Lower leg skin (tissue), 4 donors: ENCODE measurements around the gene CCNB2. TPM values are rescaled to one million over a fixed set of nuclear protein-coding genes. Genes with fewer than 3 reads are reported as not detected.

Experiments used
- DNase-seq, 2 donors: peaks; one replicate each; pipeline ENCODE4 v3.0.0-alpha.2; 2019; ENCODE audit warnings: low spot score in 2 of 2
- H3K4me3 ChIP-seq: fragments of 200-600 bp; sonication (generic); 2 replicates; pipeline ENCODE4 v1.5.1; 2017; ENCODE audit warnings: mild to moderate bottlenecking, low read depth; ENCODE audit not compliant: poor library complexity, severe bottlenecking
- POLR2A ChIP-seq, 2 donors: fragments of 450-650 bp; IDR thresholded peaks; one replicate each; pipeline ENCODE4 v1.6.1; 2016 to 2017; ENCODE audit warnings: antibody characterized with exemption in 2 of 2, mild to moderate bottlenecking in 1 of 2, moderate library complexity in 1 of 2
- WGBS, 2 donors: methylation state at CpG; one replicate each; pipeline ENCODE4 v1.1.5; 2018; 5-methylcytosine and 5-hydroxymethylcytosine counted together
- intact Hi-C: fragments of 100-400 bp; cut with DNase I; formaldehyde crosslinking; loops from one replicate; pipeline ENCODE4 v1.15.0; 2023; ENCODE audit warnings: low total_unique reads
- total RNA-seq, 4 donors: library from RNA; depleted of rRNA; stranded (reverse); fragments of >200 nt; gene quantifications; one replicate each; pipeline ENCODE4 v1.1.0, GENCODE V29; 2016
- TF ChIP-seq, protein P1 (sequence below), 3 donors: fragments of 450-650 bp; IDR thresholded peaks; one replicate each; pipeline ENCODE4 v1.5.1; 2016; ENCODE audit warnings: antibody characterized with exemption in 3 of 3, mild to moderate bottlenecking in 3 of 3, moderate library complexity in 2 of 3

CCNB2 gene
- total RNA-seq, 4 donors from 2014 or later, result 3.3 to 7.6 (median 4.5) TPM

DNA sequence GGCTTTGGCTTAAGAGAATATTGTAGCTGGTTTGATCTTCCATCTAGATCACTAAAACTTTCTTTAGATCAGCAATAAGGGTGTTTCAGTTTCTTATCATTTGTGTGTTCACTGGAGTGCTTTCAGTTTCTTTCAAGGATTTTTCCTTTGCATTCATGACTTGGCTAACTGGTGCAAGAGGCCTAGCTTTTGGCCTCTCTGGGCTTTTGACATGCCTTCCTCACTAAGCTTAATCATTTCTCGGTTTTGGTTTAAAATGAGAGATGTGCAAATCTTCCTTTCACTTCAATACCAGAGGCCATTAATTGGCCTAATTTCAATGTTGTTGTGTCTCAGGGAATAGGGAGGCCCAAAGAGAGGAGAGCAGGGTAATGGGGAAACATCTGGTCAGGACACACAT is 30.3 kb upstream of the CCNB2 start:
- H3K4me3 ChIP-seq, result no peak overlapping the region
- TF ChIP-seq POLR2A (IDR thresholded peaks at IDR 0.05), result no peak
- TF ChIP-seq, protein P1, sequence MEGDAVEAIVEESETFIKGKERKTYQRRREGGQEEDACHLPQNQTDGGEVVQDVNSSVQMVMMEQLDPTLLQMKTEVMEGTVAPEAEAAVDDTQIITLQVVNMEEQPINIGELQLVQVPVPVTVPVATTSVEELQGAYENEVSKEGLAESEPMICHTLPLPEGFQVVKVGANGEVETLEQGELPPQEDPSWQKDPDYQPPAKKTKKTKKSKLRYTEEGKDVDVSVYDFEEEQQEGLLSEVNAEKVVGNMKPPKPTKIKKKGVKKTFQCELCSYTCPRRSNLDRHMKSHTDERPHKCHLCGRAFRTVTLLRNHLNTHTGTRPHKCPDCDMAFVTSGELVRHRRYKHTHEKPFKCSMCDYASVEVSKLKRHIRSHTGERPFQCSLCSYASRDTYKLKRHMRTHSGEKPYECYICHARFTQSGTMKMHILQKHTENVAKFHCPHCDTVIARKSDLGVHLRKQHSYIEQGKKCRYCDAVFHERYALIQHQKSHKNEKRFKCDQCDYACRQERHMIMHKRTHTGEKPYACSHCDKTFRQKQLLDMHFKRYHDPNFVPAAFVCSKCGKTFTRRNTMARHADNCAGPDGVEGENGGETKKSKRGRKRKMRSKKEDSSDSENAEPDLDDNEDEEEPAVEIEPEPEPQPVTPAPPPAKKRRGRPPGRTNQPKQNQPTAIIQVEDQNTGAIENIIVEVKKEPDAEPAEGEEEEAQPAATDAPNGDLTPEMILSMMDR (IDR thresholded peaks at IDR 0.05), result no peak
- no peak for DNase-seq
- 97 to 100% methylated on average over 1 of the region's 1 CpG for WGBS, 2 donors
- intact Hi-C loops, result no loop called here

DNA sequence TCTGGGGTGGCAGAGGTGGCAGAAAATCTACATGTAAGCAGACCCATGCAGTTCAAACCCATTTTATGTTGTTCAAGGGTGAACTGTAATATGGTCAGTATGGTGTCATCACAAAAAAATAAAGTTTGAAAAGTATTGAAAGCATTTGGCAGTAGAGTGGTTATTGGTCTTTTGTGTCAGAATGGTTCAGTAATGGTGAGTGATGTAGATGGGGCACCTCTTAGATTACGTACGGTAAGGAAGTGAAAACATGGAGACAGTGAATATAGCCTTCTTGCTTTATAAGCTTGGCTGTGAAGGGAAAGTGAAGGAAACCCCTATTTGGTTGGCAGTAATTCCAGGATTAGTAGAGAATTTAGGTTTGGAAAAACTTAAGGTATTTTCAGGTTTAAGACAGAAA is 17.2 kb upstream of the CCNB2 start:
- no peak for DNase-seq
- no peak for TF ChIP-seq POLR2A (IDR thresholded peaks at IDR 0.05)
- TF ChIP-seq, protein P1 (IDR thresholded peaks at IDR 0.05), result no peak
- no peak overlapping the region for H3K4me3 ChIP-seq
- WGBS, 2 donors, result 92 to 96% methylated on average over 2 of the region's 2 CpGs
- intact Hi-C loops, result no loop called here

DNA sequence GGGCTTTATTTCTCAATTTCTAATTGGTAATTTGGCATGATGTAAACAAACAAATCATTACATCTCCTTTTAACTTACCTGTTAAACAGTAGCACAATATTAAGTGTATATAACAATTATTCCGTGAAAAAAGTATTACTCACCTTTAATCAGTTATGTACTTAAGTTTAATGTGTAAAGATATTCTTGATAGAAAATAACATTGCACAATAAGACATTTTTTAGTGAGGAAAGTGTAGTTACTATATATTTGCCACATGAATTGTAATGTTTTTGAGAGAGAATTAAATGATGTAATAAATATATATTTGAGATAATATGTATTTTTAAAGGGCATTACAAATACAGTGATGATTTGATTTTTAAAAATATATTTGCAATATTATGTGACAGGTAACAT is 10.9 kb upstream of the CCNB2 start:
- TF ChIP-seq POLR2A (IDR thresholded peaks at IDR 0.05), result no peak
- TF ChIP-seq, protein P1 (IDR thresholded peaks at IDR 0.05), result no peak
- 92 to 94% methylated on average over 1 of the region's 1 CpG for WGBS, 2 donors
- no peak overlapping the region for H3K4me3 ChIP-seq
- no peak for DNase-seq
- intact Hi-C loops, result no loop called here

DNA sequence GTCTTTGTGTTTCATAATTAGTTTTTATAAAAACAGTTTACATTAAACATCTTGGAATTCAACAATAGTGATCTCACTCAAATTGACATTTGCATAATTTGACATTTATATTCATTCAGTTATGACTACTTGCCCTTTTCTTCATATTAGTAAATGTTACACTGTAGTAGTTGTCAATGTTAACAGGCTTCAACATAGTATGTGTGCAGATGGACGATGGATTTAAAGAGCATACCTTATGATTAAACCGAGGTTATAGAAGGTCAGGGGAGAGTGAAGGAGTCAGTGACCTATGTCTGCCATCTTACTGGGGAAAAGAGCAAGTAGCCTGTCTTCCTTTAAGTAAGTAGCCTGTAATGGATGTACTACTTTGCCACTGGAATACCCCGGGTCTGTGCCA is 8.5 kb upstream of the CCNB2 start:
- H3K4me3 ChIP-seq, result no peak overlapping the region
- no peak for DNase-seq
- 88 to 90% methylated on average over 3 of the region's 3 CpGs for WGBS, 2 donors
- TF ChIP-seq, protein P1 (IDR thresholded peaks at IDR 0.05), result no peak
- TF ChIP-seq POLR2A (IDR thresholded peaks at IDR 0.05), result no peak
- intact Hi-C loops, result no loop called here

DNA sequence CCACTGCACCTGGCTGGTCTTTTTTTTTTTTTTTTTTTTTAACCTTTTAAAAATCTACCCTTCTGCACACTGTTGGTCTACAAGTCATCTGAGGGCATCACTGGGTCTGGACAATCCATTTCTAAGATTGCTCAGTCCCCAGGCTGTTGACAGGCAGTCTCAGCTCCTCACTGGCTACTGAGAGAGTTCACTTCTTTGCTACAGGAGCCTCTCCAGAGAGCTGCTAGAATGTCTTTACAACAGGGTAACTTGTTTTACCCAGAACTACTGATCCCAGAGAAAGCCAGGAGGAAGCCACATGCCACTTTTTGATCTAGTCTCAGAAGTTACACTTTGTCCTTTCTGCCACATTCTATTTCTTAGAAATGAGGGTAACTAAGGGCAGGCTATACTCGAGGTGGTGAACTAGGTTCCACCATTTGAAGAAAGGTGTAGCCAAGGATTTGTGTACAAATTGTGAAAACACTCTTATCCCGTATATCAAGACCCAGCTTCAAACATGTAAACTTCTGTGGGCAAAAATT is 5.7 kb upstream of the CCNB2 start:
- H3K4me3 ChIP-seq, result no peak overlapping the region
- intact Hi-C loops, result no loop called here
- no peak for TF ChIP-seq POLR2A (IDR thresholded peaks at IDR 0.05)
- TF ChIP-seq, protein P1 (IDR thresholded peaks at IDR 0.05), result no peak
- WGBS, 2 donors, result 59 to 85% methylated on average over 2 of the region's 2 CpGs
- no peak for DNase-seq

DNA sequence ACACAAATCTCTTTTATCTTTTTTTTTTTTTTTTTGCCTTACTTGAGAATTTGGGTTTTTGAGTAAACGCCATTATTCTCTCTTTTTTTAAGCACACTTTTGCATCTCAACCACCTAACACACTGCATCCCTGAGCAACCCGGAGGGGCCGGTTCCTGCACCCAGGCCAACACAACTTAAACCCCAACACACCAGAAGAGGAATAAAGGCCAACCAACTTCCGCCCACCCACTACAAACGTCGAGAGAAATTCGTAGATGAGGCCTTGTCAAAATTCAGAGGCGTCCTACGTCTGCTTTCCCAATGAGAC is 389 bp upstream of the CCNB2 start:
- 1 to 2% methylated on average over 9 of the region's 9 CpGs for WGBS, 2 donors
- TF ChIP-seq POLR2A (IDR thresholded peaks at IDR 0.05), result no peak
- TF ChIP-seq, protein P1 (IDR thresholded peaks at IDR 0.05), result no peak
- intact Hi-C loops, result loop anchor here (10.0 kb wide), 1 partner anchor 310 kb away; no protein-coding TSS in a partner anchor
- H3K4me3 ChIP-seq, result no peak overlapping the region
- no peak for DNase-seq
